Liver (tissue), 9 donors: Measurements from ENCODE around the gene CFP. TPM values are rescaled to one million over a fixed set of nuclear protein-coding genes. Genes with fewer than 3 reads are reported as not detected.

ENCODE experiments used
- DNase-seq: peaks from one replicate; pipeline ENCODE4 v3.0.0-alpha.2; 2017; ENCODE audit warnings: low spot score
- H3K27ac ChIP-seq, 2 donors: one replicate each; pipeline ENCODE4 v1.7.0; 2013; ENCODE audit warnings: inconsistent platforms in 2 of 2, low read length in 2 of 2, control low read depth in 1 of 2, low read depth in 1 of 2, mild to moderate bottlenecking in 1 of 2
- H3K27me3 ChIP-seq, 4 donors: one replicate each; pipeline versions ENCODE4 v1.6.1 to v1.7.0; 2013; ENCODE audit warnings: low read length in 3 of 4, inconsistent platforms in 1 of 4, mild to moderate bottlenecking in 1 of 4, moderate library complexity in 1 of 4; ENCODE audit not compliant: control insufficient read depth in 4 of 4, insufficient read depth in 4 of 4
- H3K36me3 ChIP-seq, 4 donors: one replicate each; pipeline versions ENCODE4 v1.6.1 to v1.7.0; 2013; ENCODE audit warnings: low read length in 3 of 4, mild to moderate bottlenecking in 3 of 4, low read depth in 1 of 4, moderate library complexity in 1 of 4; ENCODE audit not compliant: control insufficient read depth in 4 of 4, insufficient read depth in 3 of 4
- H3K4me1 ChIP-seq, 4 donors: one replicate each; pipeline versions ENCODE4 v1.6.1 to v1.7.0; 2013; ENCODE audit warnings: low read length in 3 of 4, mild to moderate bottlenecking in 3 of 4, moderate library complexity in 1 of 4; ENCODE audit not compliant: control insufficient read depth in 4 of 4, insufficient read depth in 4 of 4
- H3K4me3 ChIP-seq, 3 donors: one replicate each; pipeline versions ENCODE4 v1.6.1 to v1.7.0; 2013; ENCODE audit warnings: low read length in 3 of 3, control low read depth in 1 of 3, low read depth in 1 of 3, mild to moderate bottlenecking in 1 of 3
- H3K9ac ChIP-seq, 2 donors: one replicate each; pipeline ENCODE4 v1.7.0; 2013; ENCODE audit warnings: low read length in 2 of 2, mild to moderate bottlenecking in 2 of 2, moderate library complexity in 2 of 2, control low read depth in 1 of 2, low read depth in 1 of 2
- H3K9me3 ChIP-seq, 4 donors: one replicate each; pipeline versions ENCODE4 v1.6.1 to v1.7.0; 2013; ENCODE audit warnings: low read length in 3 of 4; ENCODE audit not compliant: control insufficient read depth in 4 of 4
- ATF3 ChIP-seq: IDR thresholded peaks from 2 replicates; pipeline ENCODE4 v1.6.1; 2016; ENCODE audit warnings: antibody characterized with exemption
- CTCF ChIP-seq: fragments of 150-350 bp; IDR thresholded peaks from 2 replicates; pipeline ENCODE4 v1.5.1; 2017; ENCODE audit warnings: improper control_type of control experiment, low read depth, low read length; ENCODE audit not compliant: missing input control
- EGR1 ChIP-seq, 2 donors: IDR thresholded peaks; 2 replicates each; pipeline ENCODE4 v1.6.1; 2016 to 2018; ENCODE audit warnings: antibody characterized with exemption in 2 of 2, low read depth in 2 of 2
- FOXA1 ChIP-seq: IDR thresholded peaks from 2 replicates; pipeline ENCODE4 v1.6.1; 2016; ENCODE audit warnings: antibody characterized with exemption
- FOXA2 ChIP-seq: IDR thresholded peaks from 2 replicates; pipeline ENCODE4 v1.6.1; 2016; ENCODE audit warnings: antibody characterized with exemption
- GABPA ChIP-seq, 2 donors: IDR thresholded peaks in 1 of 2; conservative IDR thresholded peaks in 1 of 2; 2 replicates each; pipeline ENCODE4 v1.6.1; 2016; ENCODE audit warnings: antibody characterized with exemption in 2 of 2, mild to moderate bottlenecking in 1 of 2, moderate library complexity in 1 of 2
- HNF4A ChIP-seq, 2 donors: conservative IDR thresholded peaks; 2 replicates each; pipeline ENCODE4 v1.6.1; 2016; ENCODE audit warnings: antibody characterized with exemption in 2 of 2, mild to moderate bottlenecking in 2 of 2
- HNF4G ChIP-seq: IDR thresholded peaks from 2 replicates; pipeline ENCODE4 v1.6.1; 2016; ENCODE audit warnings: antibody characterized with exemption
- JUND ChIP-seq, 2 donors: IDR thresholded peaks; 2 replicates each; pipeline ENCODE4 v1.6.1; 2016; ENCODE audit warnings: antibody characterized with exemption in 2 of 2
- MAX ChIP-seq: IDR thresholded peaks from 2 replicates; pipeline ENCODE4 v1.6.1; 2016; ENCODE audit warnings: antibody characterized with exemption
- NR2F2 ChIP-seq: IDR thresholded peaks from 2 replicates; pipeline ENCODE4 v1.6.1; 2016; ENCODE audit warnings: antibody characterized with exemption
- RAD21 ChIP-seq, 2 donors: IDR thresholded peaks; 2 replicates each; pipeline ENCODE4 v1.6.1; 2016; ENCODE audit warnings: antibody characterized with exemption in 2 of 2, mild to moderate bottlenecking in 2 of 2
- REST ChIP-seq: IDR thresholded peaks from 2 replicates; pipeline ENCODE4 v1.6.1; 2016; ENCODE audit warnings: antibody characterized with exemption, mild to moderate bottlenecking
- RXRA ChIP-seq, 2 donors: IDR thresholded peaks; 2 replicates each; pipeline ENCODE4 v1.6.1; 2017 to 2018; ENCODE audit warnings: antibody characterized with exemption in 2 of 2, mild to moderate bottlenecking in 1 of 2
- SP1 ChIP-seq: IDR thresholded peaks from 2 replicates; pipeline ENCODE4 v1.6.1; 2018; ENCODE audit warnings: antibody characterized with exemption, mild to moderate bottlenecking
- TAF1 ChIP-seq: conservative IDR thresholded peaks from 2 replicates; pipeline ENCODE4 v1.6.1; 2016; ENCODE audit warnings: antibody characterized with exemption, mild to moderate bottlenecking
- YY1 ChIP-seq: IDR thresholded peaks from 2 replicates; pipeline ENCODE4 v1.6.1; 2016; ENCODE audit warnings: antibody characterized with exemption, mild to moderate bottlenecking
- ZBTB33 ChIP-seq: IDR thresholded peaks from 2 replicates; pipeline ENCODE4 v1.6.1; 2016; ENCODE audit warnings: antibody characterized with exemption
- WGBS: extraction: QIAGEN DNeasy Blood & Tissue Kit; methylation state at CpG from one replicate; pipeline ENCODE4 v1.1.7; 2013; 5-methylcytosine and 5-hydroxymethylcytosine counted together
- polyA plus RNA-seq, 2 donors: library from polyadenylated mRNA; stranded (reverse) in 1 of 2; unstranded in 1 of 2; fragments of 200-250 nt in 1 of 2; fragments of >200 nt in 1 of 2; fragmentation: Nextera tagmentation in 1 of 2; extraction: Ambion mirVana in 1 of 2; gene quantifications; one replicate each; pipeline versions ENCODE4 v1.2.1 to v1.2.3, GENCODE V29; 2013 to 2015
- total RNA-seq, 2 donors: library from RNA; depleted of rRNA; stranded (reverse); fragments of >200 nt; gene quantifications; one replicate each; pipeline ENCODE4 v1.2.3, GENCODE V29; 2014
- donor health status: healthy.
- donor health status: healthy.
- donor health status: healthy.
- donor health status: healthy.
- donor health status: healthy.

The CFP gene
- total and polyA plus RNA-seq, 4 donors = 10.0 to 26.0 (median 16.6) TPM

- no peak overlapping the region for H3K9ac ChIP-seq
- H3K36me3 ChIP-seq = no peaks in the 10 kb centered on the region
- H3K27me3 ChIP-seq = no peaks in the 10 kb centered on the region
- TF ChIP-seq HNF4G (no peak), FOXA2 (no peak), RXRA (IDR thresholded peaks at IDR 0.05) (no peak), GABPA (IDR thresholded peaks at IDR 0.05 in 1 of 2, conservative IDR thresholded peaks at IDR 0.05 in 1 of 2) (no peak), ZBTB33 (no peak), ATF3 (no peak), YY1 (no peak), REST (no peak), MAX (no peak), FOXA1 (no peak), TAF1 (no peak), CTCF (no peak), SP1 (no peak), EGR1 (IDR thresholded peaks at IDR 0.05; ENCODE audit: low read depth in 2 of 2) (no peak), NR2F2 (no peak), JUND (IDR thresholded peaks at IDR 0.05) (no peak), RAD21 (IDR thresholded peaks at IDR 0.05) (no peak)
- peaks cover 0 to 11% (median 5%) of the 10 kb centered on the region in 4 donors for H3K4me1 ChIP-seq
- no peak overlapping the region for H3K27ac ChIP-seq
- WGBS = 55% methylated on average over 16 of the region's 16 CpGs
- H3K4me3 ChIP-seq = no peak overlapping the region
- H3K9me3 ChIP-seq = no peaks in the 10 kb centered on the region
- no peak for DNase-seq
These were observed 51.0 kb downstream of the CFP start for GRCh38 chrX:47578692-47579091.

- no peaks in the 10 kb centered on the region for H3K36me3 ChIP-seq
- no peak overlapping the region for H3K4me3 ChIP-seq
- no peaks in the 10 kb centered on the region for H3K27me3 ChIP-seq
- peaks cover 0 to 11% (median 5%) of the 10 kb centered on the region in 4 donors for H3K4me1 ChIP-seq
- TF ChIP-seq MAX = no peak
- TF ChIP-seq EGR1 (IDR thresholded peaks at IDR 0.05; ENCODE audit: low read depth in 2 of 2) = peak; percentile 47 to 79
- TF ChIP-seq RAD21 (IDR thresholded peaks at IDR 0.05) = no peak
- TF ChIP-seq SP1 = no peak
- TF ChIP-seq FOXA2 = no peak
- no peak for TF ChIP-seq HNF4A (conservative IDR thresholded peaks at IDR 0.05)
- no peak for DNase-seq
- 26% methylated on average over 3 of the region's 3 CpGs for WGBS
- H3K27ac ChIP-seq = peak overlapping the region; percentile 38 to 39
- no peak overlapping the region for H3K9ac ChIP-seq
- H3K9me3 ChIP-seq = no peaks in the 10 kb centered on the region
These were observed 51.8 kb downstream of the CFP start for GRCh38 chrX:47577901-47578300.
